Esophagus muscularis mucosa (tissue), 3 donors: ENCODE measurements around the gene SASH1.

Experiments used
- CTCF ChIP-seq, 3 experiments: fragments of 200-600 bp in 2 of 3; fragments of 450-650 bp in 1 of 3; sonication (generic) in 2 of 3; IDR thresholded peaks; one replicate each; pipeline ENCODE4 v1.5.1; 2017 to 2019; ENCODE audit warnings: antibody characterized with exemption in 3 of 3, mild to moderate bottlenecking in 2 of 3, moderate library complexity in 1 of 3
- EP300 ChIP-seq: sonication (generic); formaldehyde crosslinking; IDR thresholded peaks from one replicate; pipeline ENCODE4 v1.6.1; 2017; ENCODE audit warnings: antibody characterized with exemption

GRCh38 chr6:148348778-148349177, 6.1 kb downstream of the SASH1 start:
- TF ChIP-seq CTCF (IDR thresholded peaks at IDR 0.05), result no peak
- TF ChIP-seq EP300, result no peak
